Nephron (organoid): Measurements from ENCODE around the gene TTF2.
A peak's percentile ranks its signal among the peaks of the same experiment; 100 is the strongest.

Experiments used
- H3K27ac Mint-ChIP-seq, 3 experiments: 2 replicates each; pipeline ENCODE4 v1.8.0; 2020; ENCODE audit warnings: mixed read lengths in 3 of 3, mild to moderate bottlenecking in 2 of 3, moderate library complexity in 1 of 3
- H3K27me3 Mint-ChIP-seq: 2 replicates; pipeline ENCODE4 v1.8.0; 2021; ENCODE audit warnings: low read depth, mild to moderate bottlenecking, moderate library complexity, mixed read lengths
- H3K36me3 Mint-ChIP-seq: 2 replicates; pipeline ENCODE4 v1.8.0; 2020; ENCODE audit warnings: low read depth, mixed read lengths
- H3K4me1 Mint-ChIP-seq: 2 replicates; pipeline ENCODE4 v1.8.0; 2020; ENCODE audit warnings: mixed read lengths
- H3K4me3 Mint-ChIP-seq, 3 experiments: 2 replicates each; pipeline ENCODE4 v1.8.0; 2020; ENCODE audit warnings: mild to moderate bottlenecking in 3 of 3, mixed read lengths in 3 of 3, moderate library complexity in 2 of 3
- H3K9me3 Mint-ChIP-seq: 2 replicates; pipeline ENCODE4 v1.8.0; 2020; ENCODE audit warnings: mixed read lengths
- TF ChIP-seq, protein P1 (sequence below), 3 experiments: fragments of 200-600 bp; sonication (generic); IDR thresholded peaks; one replicate each; pipeline ENCODE4 v1.5.0; 2021; ENCODE audit warnings: antibody characterized with exemption in 3 of 3; ENCODE audit not compliant: unreplicated experiment in 3 of 3

TTF2 gene

DNA sequence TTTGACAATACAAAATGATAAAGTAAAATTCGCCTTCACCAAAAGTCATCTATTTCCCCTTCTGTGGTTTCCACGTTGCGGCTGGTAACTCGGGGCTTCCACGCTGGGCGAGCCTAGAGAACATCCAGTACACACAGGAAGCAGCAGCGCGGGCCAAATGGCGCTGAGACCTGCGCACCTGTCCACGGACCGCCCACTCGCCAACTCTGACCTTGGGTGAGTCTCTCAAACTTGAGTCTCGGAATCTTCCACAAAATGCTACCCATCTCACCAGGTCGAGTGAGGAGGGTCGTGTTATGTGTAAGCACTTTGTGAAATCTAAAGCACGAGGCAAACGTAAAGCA, 820 bp upstream of the TTF2 start:
- Mint-ChIP-seq H3K9me3 (no peaks in the 10 kb centered on the region), H3K36me3 (peaks cover 4% of the 10 kb centered on the region), H3K27ac (no peak overlapping the region), H3K27me3 (no peaks in the 10 kb centered on the region), H3K4me1 (peaks cover 18% of the 10 kb centered on the region), H3K4me3 (no peak overlapping the region)
- TF ChIP-seq, protein P1, sequence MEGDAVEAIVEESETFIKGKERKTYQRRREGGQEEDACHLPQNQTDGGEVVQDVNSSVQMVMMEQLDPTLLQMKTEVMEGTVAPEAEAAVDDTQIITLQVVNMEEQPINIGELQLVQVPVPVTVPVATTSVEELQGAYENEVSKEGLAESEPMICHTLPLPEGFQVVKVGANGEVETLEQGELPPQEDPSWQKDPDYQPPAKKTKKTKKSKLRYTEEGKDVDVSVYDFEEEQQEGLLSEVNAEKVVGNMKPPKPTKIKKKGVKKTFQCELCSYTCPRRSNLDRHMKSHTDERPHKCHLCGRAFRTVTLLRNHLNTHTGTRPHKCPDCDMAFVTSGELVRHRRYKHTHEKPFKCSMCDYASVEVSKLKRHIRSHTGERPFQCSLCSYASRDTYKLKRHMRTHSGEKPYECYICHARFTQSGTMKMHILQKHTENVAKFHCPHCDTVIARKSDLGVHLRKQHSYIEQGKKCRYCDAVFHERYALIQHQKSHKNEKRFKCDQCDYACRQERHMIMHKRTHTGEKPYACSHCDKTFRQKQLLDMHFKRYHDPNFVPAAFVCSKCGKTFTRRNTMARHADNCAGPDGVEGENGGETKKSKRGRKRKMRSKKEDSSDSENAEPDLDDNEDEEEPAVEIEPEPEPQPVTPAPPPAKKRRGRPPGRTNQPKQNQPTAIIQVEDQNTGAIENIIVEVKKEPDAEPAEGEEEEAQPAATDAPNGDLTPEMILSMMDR (IDR thresholded peaks at IDR 0.05; ENCODE audit: unreplicated experiment in 3 of 3), result no peak

DNA sequence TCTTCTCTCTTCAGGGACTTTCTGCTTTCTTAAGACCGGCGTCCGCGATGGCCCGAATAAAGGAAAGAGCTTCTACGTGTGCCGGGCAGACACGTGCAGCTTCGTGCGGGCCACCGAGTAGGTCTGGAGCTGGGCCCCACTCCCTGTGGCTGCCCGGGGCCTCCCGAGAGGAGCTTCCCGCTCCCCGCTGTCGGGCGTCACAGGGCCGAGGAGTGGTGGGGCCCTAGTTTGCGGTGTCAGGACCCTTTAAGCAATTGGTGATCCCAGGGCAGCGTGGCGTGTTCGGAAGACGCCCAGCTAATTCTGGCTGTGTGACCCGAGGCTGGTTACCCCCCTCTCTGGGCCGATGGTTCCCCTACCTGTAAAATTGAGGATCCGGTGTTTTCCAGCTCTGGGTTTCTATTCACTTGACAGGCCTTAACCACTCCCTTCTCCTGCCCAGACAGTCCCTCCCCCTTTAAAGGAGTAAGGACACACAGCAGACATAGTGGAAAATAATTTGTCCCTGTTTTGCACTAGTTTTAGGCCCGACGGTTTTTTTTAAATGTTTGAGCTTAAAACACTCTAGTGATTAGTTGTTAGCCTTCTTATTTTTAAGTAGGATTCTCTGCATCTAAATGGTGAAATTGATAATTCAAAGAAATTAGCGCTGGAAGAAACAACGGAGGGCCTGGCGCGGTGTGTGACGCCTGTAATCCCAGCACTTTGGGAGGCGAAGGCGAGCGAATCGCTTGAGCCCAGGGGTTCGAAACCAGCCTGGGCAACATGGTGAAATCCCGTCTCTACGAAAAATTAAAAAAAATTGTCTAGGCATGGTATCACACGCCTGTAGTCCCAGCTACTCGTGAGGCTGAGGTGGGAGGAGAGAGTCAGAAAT, 553 bp downstream of the TTF2 start:
- H3K4me3 Mint-ChIP-seq, result no peak overlapping the region
- no peaks in the 10 kb centered on the region for H3K27me3 Mint-ChIP-seq
- peaks cover 4% of the 10 kb centered on the region for H3K36me3 Mint-ChIP-seq
- no peaks in the 10 kb centered on the region for H3K9me3 Mint-ChIP-seq
- H3K4me1 Mint-ChIP-seq, result peaks cover 18% of the 10 kb centered on the region
- TF ChIP-seq, protein P1 (IDR thresholded peaks at IDR 0.05; ENCODE audit: unreplicated experiment in 3 of 3), result no peak
- H3K27ac Mint-ChIP-seq, result peak overlapping the region; percentile 32 to 77 (median 74)

DNA sequence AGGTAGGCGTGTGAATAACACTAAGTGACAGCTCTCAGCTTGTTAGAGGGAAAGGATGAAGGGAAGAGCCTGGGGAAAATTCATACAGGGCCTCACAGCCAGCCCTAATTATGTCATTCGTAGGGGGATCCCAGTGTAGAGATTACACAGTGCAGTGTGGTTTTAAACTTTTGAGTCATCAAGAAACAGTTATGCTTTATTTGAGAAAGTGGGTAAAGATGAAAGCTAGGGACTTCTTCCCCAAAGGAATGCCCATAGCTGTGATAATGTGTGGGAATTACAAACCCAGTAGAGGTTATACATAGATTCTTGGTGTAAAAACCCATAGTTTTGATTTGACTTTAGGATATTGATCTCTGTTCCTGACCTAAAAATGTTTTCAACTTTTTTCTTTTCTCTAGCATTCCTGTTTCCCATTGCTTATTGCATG, 1.9 kb downstream of the TTF2 start:
- H3K9me3 Mint-ChIP-seq, result no peaks in the 10 kb centered on the region
- no peaks in the 10 kb centered on the region for H3K27me3 Mint-ChIP-seq
- H3K4me3 Mint-ChIP-seq, result peak overlapping the region in 2 of 3 experiments; percentile 26 to 57
- H3K4me1 Mint-ChIP-seq, result peaks cover 18% of the 10 kb centered on the region
- TF ChIP-seq, protein P1 (IDR thresholded peaks at IDR 0.05; ENCODE audit: unreplicated experiment in 3 of 3), result no peak
- H3K27ac Mint-ChIP-seq, result no peak overlapping the region
- peaks cover 4% of the 10 kb centered on the region for H3K36me3 Mint-ChIP-seq

DNA sequence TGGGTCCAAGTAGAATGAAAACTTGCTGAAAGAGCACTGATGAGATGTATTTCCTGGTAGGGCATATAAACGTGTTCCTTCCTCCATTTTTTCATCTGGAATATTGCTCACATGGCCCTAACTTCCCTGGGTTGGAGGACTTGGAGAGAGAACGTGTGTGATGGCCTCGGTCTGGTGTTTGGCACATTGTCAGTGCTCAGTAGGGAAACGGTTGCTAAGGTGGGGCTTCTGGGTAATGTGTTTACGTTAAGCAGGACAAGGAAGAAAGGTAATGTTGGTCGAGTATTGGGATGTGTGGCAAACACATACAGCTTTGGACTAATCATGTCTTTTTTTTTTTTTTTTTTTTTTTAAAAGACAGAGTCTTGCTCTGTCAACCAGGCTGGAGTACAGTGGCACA, 6.2 kb downstream of the TTF2 start:
- H3K27ac Mint-ChIP-seq, result no peak overlapping the region
- H3K27me3 Mint-ChIP-seq, result no peaks in the 10 kb centered on the region
- TF ChIP-seq, protein P1 (IDR thresholded peaks at IDR 0.05; ENCODE audit: unreplicated experiment in 3 of 3), result no peak
- H3K36me3 Mint-ChIP-seq, result peaks cover 4% of the 10 kb centered on the region
- H3K9me3 Mint-ChIP-seq, result no peaks in the 10 kb centered on the region
- no peak overlapping the region for H3K4me3 Mint-ChIP-seq
- H3K4me1 Mint-ChIP-seq, result peaks cover 35% of the 10 kb centered on the region

DNA sequence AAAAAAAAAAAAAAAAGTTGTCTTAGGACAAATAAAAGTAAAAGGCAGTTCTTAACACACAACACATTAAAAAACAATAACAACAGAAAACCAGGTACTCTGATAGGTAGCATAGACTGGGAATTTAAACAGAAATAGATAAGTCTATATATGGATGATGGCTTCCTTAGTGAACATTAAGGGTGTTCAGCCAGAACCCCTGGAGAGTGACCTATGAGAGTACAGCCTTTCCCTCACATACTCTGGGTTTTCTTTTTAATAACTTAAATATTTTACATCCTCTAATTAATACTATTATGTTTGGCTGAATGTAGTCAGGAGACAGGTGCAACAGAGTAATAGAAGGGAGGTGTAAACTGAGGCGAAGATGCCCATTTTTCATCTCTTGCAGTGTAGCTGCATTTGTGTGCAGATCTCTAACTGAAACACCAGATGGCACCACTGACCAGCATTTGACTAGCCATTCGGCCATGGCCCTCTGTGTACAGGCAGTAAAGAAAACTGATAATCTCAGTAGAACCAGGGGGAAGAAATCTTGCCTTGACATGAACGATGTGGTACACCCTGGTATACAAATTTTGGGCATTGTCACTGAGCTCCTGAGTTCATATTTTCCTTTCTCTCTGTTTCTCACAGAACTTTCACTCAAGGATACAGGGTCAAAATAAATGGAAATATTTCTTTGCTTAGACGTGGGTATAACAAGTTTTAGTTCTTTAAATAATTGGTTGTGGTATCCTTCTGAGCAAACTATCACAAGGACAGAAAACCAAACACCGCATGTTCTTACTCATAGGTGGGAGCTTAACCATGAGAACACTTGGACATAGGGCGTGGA, 7.6 kb downstream of the TTF2 start:
- TF ChIP-seq, protein P1 (IDR thresholded peaks at IDR 0.05; ENCODE audit: unreplicated experiment in 3 of 3), result peak; percentile 85 to 90 (median 85)
- H3K9me3 Mint-ChIP-seq, result no peaks in the 10 kb centered on the region
- H3K4me3 Mint-ChIP-seq, result no peak overlapping the region
- H3K36me3 Mint-ChIP-seq, result peaks cover 4% of the 10 kb centered on the region
- peaks cover 4% of the 10 kb centered on the region for H3K27me3 Mint-ChIP-seq
- H3K4me1 Mint-ChIP-seq, result peaks cover 43% of the 10 kb centered on the region
- peak overlapping the region in 2 of 3 experiments; percentile 76 to 80 for H3K27ac Mint-ChIP-seq
